ENCODE measurements around the gene SLC9A3. TPM values are rescaled to one million over a fixed set of nuclear protein-coding genes. Genes with fewer than 3 reads are reported as not detected.
A peak's percentile ranks its signal among the peaks of the same experiment; 100 is the strongest.

Gene SLC9A3
- total and polyA plus RNA-seq, 7 donors, result 0.81 to 1.7 (median 1.2) TPM

- no peak for ATAC-seq
- Histone ChIP-seq H3K27ac (no peak overlapping the region), H3K4me3 (no peak overlapping the region), H3K27me3 (ENCODE audit: insufficient read depth in 3 of 3, low read length in 2 of 3) (peaks cover 0 to 47% (median 14%) of the 10 kb centered on the region in 3 donors), H3K4me1 (no peaks in the 10 kb centered on the region), H3K9me3 (no peaks in the 10 kb centered on the region), H3K36me3 (ENCODE audit: insufficient read depth in 1 of 2, low read depth in 1 of 2) (no peaks in the 10 kb centered on the region)
- WGBS, 3 donors, result 65 to 73% (median 70%) methylated on average over 30 of the region's 30 CpGs
- DNase-seq, result no peak
- intact Hi-C loops (cut with DNase I), result no loop called here
- no peak for TF ChIP-seq CTCF (IDR thresholded peaks at IDR 0.05)
Measured at GRCh38 chr5:505951-506525, 18.2 kb downstream of the SLC9A3 start.

GRCh38 chr5:504326-505154 lies 19.7 kb downstream of the SLC9A3 start:
- H3K4me3 ChIP-seq, result no peak overlapping the region
- no peaks in the 10 kb centered on the region for H3K4me1 ChIP-seq
- ATAC-seq, result no peak
- intact Hi-C loops (cut with DNase I), result no loop called here
- TF ChIP-seq CTCF (IDR thresholded peaks at IDR 0.05), result no peak
- peaks cover 0 to 50% (median 12%) of the 10 kb centered on the region in 3 donors for H3K27me3 ChIP-seq (ENCODE audit: insufficient read depth in 3 of 3, low read length in 2 of 3)
- 48 to 63% (median 55%) methylated on average over 29 to 33 of the region's 33 CpGs for WGBS, 3 donors
- H3K9me3 ChIP-seq, result no peaks in the 10 kb centered on the region
- H3K27ac ChIP-seq, result no peak overlapping the region
- DNase-seq, result no peak
- no peaks in the 10 kb centered on the region for H3K36me3 ChIP-seq (ENCODE audit: insufficient read depth in 1 of 2, low read depth in 1 of 2)

GRCh38 chr5:502325-503079 lies 21.7 kb downstream of the SLC9A3 start:
- Histone ChIP-seq H3K27ac (no peak overlapping the region), H3K4me1 (no peaks in the 10 kb centered on the region)

GRCh38 chr5:501831-502184 lies 22.4 kb downstream of the SLC9A3 start:
- Histone ChIP-seq H3K4me1 (no peaks in the 10 kb centered on the region), H3K27ac (no peak overlapping the region), H3K9me3 (no peaks in the 10 kb centered on the region), H3K36me3 (ENCODE audit: insufficient read depth in 1 of 2, low read depth in 1 of 2) (no peaks in the 10 kb centered on the region), H3K27me3 (ENCODE audit: insufficient read depth in 3 of 3, low read length in 2 of 3) (peaks cover 0 to 68% (median 17%) of the 10 kb centered on the region in 3 donors), H3K4me3 (peak overlapping the region; percentile 11)
- DNase-seq (no peak), ATAC-seq (no peak)
- WGBS, 3 donors, result 35 to 43% (median 40%) methylated on average over 23 of the region's 23 CpGs
- intact Hi-C loops (cut with DNase I), result no loop called here
- no peak for TF ChIP-seq CTCF (IDR thresholded peaks at IDR 0.05)

More at GRCh38 chr5:502325-503079, 21.7 kb downstream of the SLC9A3 start:
- no peak for TF ChIP-seq CTCF (IDR thresholded peaks at IDR 0.05)
- ATAC-seq (no peak), DNase-seq (no peak)
- H3K9me3 ChIP-seq, result no peaks in the 10 kb centered on the region
- peaks cover 0 to 61% (median 17%) of the 10 kb centered on the region in 3 donors for H3K27me3 ChIP-seq (ENCODE audit: insufficient read depth in 3 of 3, low read length in 2 of 3)
- 75 to 80% (median 75%) methylated on average over 36 of the region's 36 CpGs for WGBS, 3 donors
- peak overlapping the region; percentile 11 for H3K4me3 ChIP-seq
- H3K36me3 ChIP-seq (ENCODE audit: insufficient read depth in 1 of 2, low read depth in 1 of 2), result no peaks in the 10 kb centered on the region
- intact Hi-C loops (cut with DNase I), result no loop called here

Measured in psoas muscle (tissue), 8 donors.